Esophagus muscularis mucosa (tissue), 4 donors: ENCODE data around the gene TRRAP. TPM values are rescaled to one million over a fixed set of nuclear protein-coding genes. Genes with fewer than 3 reads are reported as not detected.
"Not testable (repeated sequence)": the region's sequence is repeated elsewhere in the genome, so short reads cannot be mapped to it uniquely, and the experiment has no call there.

Experiments used
- DNase-seq: peaks from one replicate; pipeline ENCODE4 v3.0.0-alpha.2; 2017; ENCODE audit errors: extremely low spot score
- H3K27ac ChIP-seq, 4 donors: fragments of 200-600 bp; sonication (generic); replicated peaks in 1 of 4; 1 replicate in 3 of 4; 2 replicates in 1 of 4; pipeline ENCODE4 v1.5.1; 2016 to 2019; ENCODE audit warnings: mild to moderate bottlenecking in 1 of 4
- H3K27me3 ChIP-seq, 4 donors: fragments of 200-600 bp; sonication (generic); one replicate each; pipeline versions ENCODE4 v1.5.1 to v1.6.0; 2016 to 2019
- H3K36me3 ChIP-seq, 4 donors: fragments of 200-600 bp; sonication (generic); one replicate each; pipeline ENCODE4 v1.5.1; 2016 to 2019
- H3K4me1 ChIP-seq, 4 donors: fragments of 200-600 bp; sonication (generic); one replicate each; pipeline ENCODE4 v1.5.1; 2016 to 2019
- H3K4me3 ChIP-seq, 4 donors: fragments of 200-600 bp; sonication (generic); 1 replicate in 2 of 4; 2 replicates in 2 of 4; pipeline ENCODE4 v1.5.1; 2016 to 2019; ENCODE audit warnings: mild to moderate bottlenecking in 4 of 4, moderate library complexity in 1 of 4
- H3K9me3 ChIP-seq, 4 donors: fragments of 200-600 bp; sonication (generic); 1 replicate in 3 of 4; 2 replicates in 1 of 4; pipeline ENCODE4 v1.5.1; 2016 to 2019
- EP300 ChIP-seq: sonication (generic); formaldehyde crosslinking; IDR thresholded peaks from one replicate; pipeline ENCODE4 v1.6.1; 2017; ENCODE audit warnings: antibody characterized with exemption
- POLR2A ChIP-seq: fragments of 450-650 bp; IDR thresholded peaks from one replicate; pipeline ENCODE4 v1.6.1; 2017; ENCODE audit warnings: antibody characterized with exemption, moderate library complexity, mild to moderate bottlenecking, low read depth
- POLR2AphosphoS5 ChIP-seq, 2 donors: sonication (generic); formaldehyde crosslinking; IDR thresholded peaks; one replicate each; pipeline ENCODE4 v1.6.1; 2017; ENCODE audit warnings: antibody characterized with exemption in 2 of 2
- WGBS: methylation state at CpG from one replicate; pipeline ENCODE4 v1.1.5; 2018; 5-methylcytosine and 5-hydroxymethylcytosine counted together
- intact Hi-C: fragments of 100-400 bp; cut with DNase I; formaldehyde crosslinking; loops from one replicate; pipeline ENCODE4 v1.15.1; 2023
- total RNA-seq, 4 donors: library from RNA; depleted of rRNA; stranded (reverse); fragments of >200 nt; gene quantifications; one replicate each; pipeline versions ENCODE4 v1.1.0 to v1.2.1, GENCODE V29; 2016
- TF ChIP-seq, protein P1 (sequence below), 3 experiments: fragments of 200-600 bp in 2 of 3; fragments of 450-650 bp in 1 of 3; sonication (generic) in 2 of 3; IDR thresholded peaks; one replicate each; pipeline ENCODE4 v1.5.1; 2017 to 2019; ENCODE audit warnings: antibody characterized with exemption in 3 of 3, mild to moderate bottlenecking in 2 of 3, moderate library complexity in 1 of 3

TRRAP gene
- total RNA-seq, 4 donors from 2014 or later, result 22.9 to 38.0 (median 29.7) TPM

DNA sequence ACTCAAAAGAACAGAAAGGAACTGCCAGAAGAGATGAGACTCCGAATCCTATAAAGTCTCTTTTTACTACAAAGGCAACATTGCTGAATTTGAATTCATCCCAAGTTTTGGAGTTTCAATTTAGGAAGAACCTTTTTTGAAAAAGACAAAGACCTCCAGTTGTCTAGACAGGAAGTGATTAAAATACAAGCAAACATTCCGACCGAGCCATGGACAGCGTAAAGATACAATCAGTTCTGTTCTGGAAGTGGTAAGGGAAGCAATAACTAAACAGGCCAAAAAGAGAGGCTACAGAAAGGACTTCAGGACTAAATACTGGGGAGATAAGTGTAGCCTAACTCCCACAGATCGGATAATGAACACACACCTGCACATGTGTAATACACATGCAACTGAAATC, 164.6 kb downstream of the TRRAP start:
- no peak for DNase-seq
- intact Hi-C loops, result loop anchor here (5.0 kb wide), 1 partner anchor 99 kb away; the partner anchor contains the start of gene SMURF1
- Histone ChIP-seq H3K36me3 (peaks cover 27 to 96% (median 88%) of the 10 kb centered on the region in 4 donors), H3K4me3 (no peak overlapping the region), H3K4me1 (peaks cover 5 to 33% (median 16%) of the 10 kb centered on the region in 4 donors), H3K9me3 (no peaks in the 10 kb centered on the region), H3K27ac (peak overlapping the region in 1 of 4 donors; percentile 33), H3K27me3 (no peaks in the 10 kb centered on the region)
- no peak for TF ChIP-seq POLR2A
- TF ChIP-seq, protein P1, sequence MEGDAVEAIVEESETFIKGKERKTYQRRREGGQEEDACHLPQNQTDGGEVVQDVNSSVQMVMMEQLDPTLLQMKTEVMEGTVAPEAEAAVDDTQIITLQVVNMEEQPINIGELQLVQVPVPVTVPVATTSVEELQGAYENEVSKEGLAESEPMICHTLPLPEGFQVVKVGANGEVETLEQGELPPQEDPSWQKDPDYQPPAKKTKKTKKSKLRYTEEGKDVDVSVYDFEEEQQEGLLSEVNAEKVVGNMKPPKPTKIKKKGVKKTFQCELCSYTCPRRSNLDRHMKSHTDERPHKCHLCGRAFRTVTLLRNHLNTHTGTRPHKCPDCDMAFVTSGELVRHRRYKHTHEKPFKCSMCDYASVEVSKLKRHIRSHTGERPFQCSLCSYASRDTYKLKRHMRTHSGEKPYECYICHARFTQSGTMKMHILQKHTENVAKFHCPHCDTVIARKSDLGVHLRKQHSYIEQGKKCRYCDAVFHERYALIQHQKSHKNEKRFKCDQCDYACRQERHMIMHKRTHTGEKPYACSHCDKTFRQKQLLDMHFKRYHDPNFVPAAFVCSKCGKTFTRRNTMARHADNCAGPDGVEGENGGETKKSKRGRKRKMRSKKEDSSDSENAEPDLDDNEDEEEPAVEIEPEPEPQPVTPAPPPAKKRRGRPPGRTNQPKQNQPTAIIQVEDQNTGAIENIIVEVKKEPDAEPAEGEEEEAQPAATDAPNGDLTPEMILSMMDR (IDR thresholded peaks at IDR 0.05), result no peak
- no peak for TF ChIP-seq POLR2AphosphoS5 (IDR thresholded peaks at IDR 0.05)
- no peak for TF ChIP-seq EP300
- 67% methylated on average over 5 of the region's 5 CpGs for WGBS

DNA sequence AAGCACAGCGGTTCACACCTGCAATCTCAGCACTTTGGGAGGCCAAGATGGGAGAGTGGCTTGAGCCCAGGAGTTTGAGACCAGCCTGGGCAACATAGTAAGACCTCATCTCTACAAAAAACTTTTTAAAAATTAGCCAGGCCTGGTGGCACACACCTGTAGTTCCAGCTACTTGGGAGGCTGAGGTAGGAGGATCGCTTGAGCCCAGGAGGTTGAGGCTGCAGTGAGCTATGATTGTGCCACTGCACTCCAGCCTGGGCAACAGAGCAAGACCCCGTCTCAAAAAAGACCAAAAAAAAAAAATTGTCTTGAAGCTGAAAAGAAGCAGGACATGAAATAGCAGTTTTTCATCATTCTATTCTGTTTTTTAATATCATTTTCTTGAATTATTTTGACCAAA, 166.5 kb downstream of the TRRAP start:
- WGBS, result 95% methylated on average over 3 of the region's 3 CpGs
- not testable (repeated sequence) for H3K9me3 ChIP-seq, DNase-seq, H3K4me3 ChIP-seq, H3K27ac ChIP-seq, H3K27me3 ChIP-seq
- Histone ChIP-seq H3K36me3 (peaks cover 29 to 96% (median 88%) of the 10 kb centered on the region in 4 donors), H3K4me1 (peaks cover 5 to 33% (median 16%) of the 10 kb centered on the region in 4 donors)
- intact Hi-C loops, result loop anchor here (5.0 kb wide), 1 partner anchor 97 kb away; the partner anchor contains the start of gene SMURF1

- Histone ChIP-seq H3K4me1 (peaks cover 0 to 19% (median 4%) of the 10 kb centered on the region in 4 donors), H3K36me3 (peaks cover 33 to 96% (median 88%) of the 10 kb centered on the region in 4 donors)
- WGBS, result 84% methylated on average over 14 of the region's 14 CpGs
- H3K4me3 ChIP-seq, H3K27ac ChIP-seq, DNase-seq, H3K27me3 ChIP-seq, intact Hi-C loops, H3K9me3 ChIP-seq: not testable (repeated sequence)
These were observed 167.9 kb downstream of the TRRAP start for GRCh38 chr7:99046262-99046661.

DNA sequence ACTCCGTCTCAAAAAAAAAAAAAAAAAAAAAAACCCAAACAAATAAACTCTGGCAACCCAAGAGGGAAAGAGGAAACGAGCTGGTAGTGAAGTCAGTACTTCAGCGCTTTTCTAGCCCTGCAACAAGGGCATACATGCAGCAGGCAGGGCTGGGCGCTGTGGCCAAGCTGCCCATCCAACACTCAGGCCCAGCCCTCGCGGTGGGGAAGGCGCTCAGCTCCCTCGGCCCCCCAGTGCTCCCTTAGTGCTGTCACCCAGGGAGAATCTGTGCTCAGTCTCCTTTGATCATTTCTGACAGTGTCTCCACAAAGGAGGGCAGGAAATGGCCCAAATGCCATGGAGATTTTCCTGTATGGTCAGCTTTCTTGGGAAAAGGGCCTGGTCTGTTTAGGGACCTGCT, 168.4 kb downstream of the TRRAP start:
- Histone ChIP-seq H3K36me3 (peaks cover 30 to 96% (median 88%) of the 10 kb centered on the region in 4 donors), H3K27me3 (no peaks in the 10 kb centered on the region), H3K9me3 (no peaks in the 10 kb centered on the region), H3K4me1 (peaks cover 0 to 14% (median 0%) of the 10 kb centered on the region in 4 donors), H3K4me3 (no peak overlapping the region), H3K27ac (no peak overlapping the region)
- intact Hi-C loops, result no loop called here
- DNase-seq, result no peak
- TF ChIP-seq POLR2A (no peak), POLR2AphosphoS5 (IDR thresholded peaks at IDR 0.05) (no peak), EP300 (no peak)
- TF ChIP-seq, protein P1 (IDR thresholded peaks at IDR 0.05), result no peak
- 70% methylated on average over 4 of the region's 8 CpGs for WGBS

DNA sequence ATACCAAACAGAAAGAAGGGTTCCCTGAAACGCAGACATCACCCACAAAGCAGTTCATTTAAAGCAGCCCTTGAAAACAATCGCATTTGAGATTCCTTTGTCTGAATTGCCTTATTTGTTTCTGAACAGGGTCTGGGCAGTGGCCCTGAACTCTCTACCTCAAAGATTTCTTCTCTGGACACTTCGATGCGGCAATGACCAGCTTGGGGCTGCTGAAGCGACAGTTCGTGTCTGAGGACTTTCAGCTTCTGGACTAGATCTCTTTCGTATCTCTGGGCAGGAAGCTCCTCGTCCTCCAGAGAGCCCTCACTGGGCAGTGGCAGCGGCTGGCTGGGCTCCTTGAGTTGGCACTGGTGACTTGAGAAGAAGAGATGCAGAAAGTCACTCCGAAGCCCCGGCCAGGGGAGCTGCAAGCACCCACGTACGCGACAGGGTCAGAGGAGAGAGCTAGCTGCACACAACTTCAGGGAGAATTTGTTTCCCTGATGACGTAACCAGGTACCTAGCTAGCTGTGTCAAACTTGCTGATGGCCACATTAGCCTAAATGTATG, 169.3 kb downstream of the TRRAP start:
- H3K36me3 ChIP-seq, result peaks cover 30 to 97% (median 92%) of the 10 kb centered on the region in 4 donors

More for the DNA sequence above, 169.3 kb downstream of the TRRAP start:
- WGBS, result 92% methylated on average over 15 of the region's 15 CpGs
- no peaks in the 10 kb centered on the region for H3K9me3 ChIP-seq
- intact Hi-C loops, result no loop called here
- no peak for DNase-seq
- TF ChIP-seq POLR2A (no peak), EP300 (no peak), POLR2AphosphoS5 (IDR thresholded peaks at IDR 0.05) (no peak)
- TF ChIP-seq, protein P1 (IDR thresholded peaks at IDR 0.05), result no peak
- H3K4me3 ChIP-seq, result no peak overlapping the region
- no peak overlapping the region for H3K27ac ChIP-seq
- H3K4me1 ChIP-seq, result peaks cover 0 to 9% (median 0%) of the 10 kb centered on the region in 4 donors
- no peaks in the 10 kb centered on the region for H3K27me3 ChIP-seq
